HCT116 (cell line): ENCODE measurements around the gene PDHB. TPM values are rescaled to one million over a fixed set of nuclear protein-coding genes. Genes with fewer than 3 reads are reported as not detected.

Experiments used
- ATAC-seq: fragments of 200-7000 bp; cut with Tn5 transposase; 2 replicates; pipeline ENCODE4 v1.9.1; 2020; ENCODE audit warnings: mild to moderate bottlenecking, moderate library complexity
- BruUV-seq: library from RNA; stranded (reverse); fragments of 400-500 nt; replicated peaks from 2 replicates; lab custom pipeline; 2021; lab: Mats Ljungman, UMichigan
- CTCF ChIA-PET: fragments of 300-600 bp; sonication (Branson Sonifier 250); formaldehyde crosslinking; loops from one replicate; lab custom pipeline; 2021; ENCODE audit warnings: antibody characterized with exemption; lab: Charles Lee
- POLR2A ChIA-PET: fragments of 300-600, 350-600 bp; sonication (Branson Sonifier 250); formaldehyde crosslinking; loops from one replicate; lab custom pipeline; 2021; ENCODE audit warnings: antibody characterized with exemption; lab: Charles Lee
- RAD21 ChIA-PET, 2 experiments: fragments of 300-600 bp; sonication (Branson Sonifier 250); formaldehyde crosslinking; loops; one replicate each; lab custom pipeline; 2023; ENCODE audit warnings: low total read pairs in 2 of 2; ENCODE audit not compliant: uncharacterized antibody in 2 of 2, unreplicated experiment in 2 of 2, low non-redundant PET in 1 of 2; lab: Charles Lee
- DNase-seq: peaks from one replicate; pipeline ENCODE4 v3.0.0-alpha.2; 2010; ENCODE audit warnings: low read depth, low spot score
- H2AFZ ChIP-seq: fragments of 200-600 bp; shearing (Covaris generic), sonication (generic); 2 replicates; pipeline ENCODE4 v1.6.1; 2017; ENCODE audit warnings: low read depth, mixed run types, mixed read lengths, antibody characterized with exemption, low read length; ENCODE audit not compliant: poor library complexity, severe bottlenecking
- H3K27ac ChIP-seq: 2 replicates; pipeline ENCODE4 v1.5.1; 2012; ENCODE audit warnings: low read depth, low read length
- H3K27me3 ChIP-seq: fragments of 200-600 bp; sonication (generic); 2 replicates; pipeline ENCODE4 v1.6.1; 2016; ENCODE audit warnings: mixed run types, low read length, mixed read lengths; ENCODE audit not compliant: insufficient read depth
- H3K36me3 ChIP-seq, 2 experiments: fragments of 200-500 bp in 1 of 2; fragments of 200-600 bp in 1 of 2; sonication (Bioruptor generic) in 1 of 2; sonication (generic) in 1 of 2; 2 replicates each; pipeline versions ENCODE4 v1.5.1 to v1.6.1; 2014 to 2016; ENCODE audit warnings: low read length in 2 of 2, inconsistent platforms in 1 of 2, mixed read lengths in 1 of 2, mixed run types in 1 of 2; ENCODE audit not compliant: insufficient read depth in 2 of 2, control insufficient read depth in 1 of 2
- H3K4me1 ChIP-seq, 2 experiments: fragments of 200-600 bp in 1 of 2; sonication (generic) in 1 of 2; 2 replicates each; pipeline versions ENCODE4 v1.5.1 to v1.6.1; 2012 to 2017; ENCODE audit warnings: low read length in 2 of 2, inconsistent platforms in 1 of 2, mild to moderate bottlenecking in 1 of 2, mixed read lengths in 1 of 2, mixed run types in 1 of 2, moderate library complexity in 1 of 2; ENCODE audit not compliant: insufficient read depth in 2 of 2, control insufficient read depth in 1 of 2
- H3K4me2 ChIP-seq: fragments of 200-600 bp; sonication (generic); 2 replicates; pipeline ENCODE4 v1.6.1; 2017; ENCODE audit warnings: mixed run types, low read length, mixed read lengths
- H3K4me3 ChIP-seq, 2 experiments: fragments of 200-600 bp in 1 of 2; sonication (generic) in 1 of 2; replicated peaks in 1 of 2; 2 replicates each; pipeline ENCODE4 v1.5.1; 2011 to 2016; ENCODE audit warnings: low read length in 2 of 2, control low read depth in 1 of 2, low read depth in 1 of 2, mild to moderate bottlenecking in 1 of 2, mixed read lengths in 1 of 2, mixed run types in 1 of 2
- H3K79me2 ChIP-seq: fragments of 200-600 bp; sonication (generic); 2 replicates; pipeline ENCODE4 v1.6.1; 2017; ENCODE audit warnings: mild to moderate bottlenecking, mixed run types, low read length, moderate library complexity, mixed read lengths; ENCODE audit not compliant: insufficient read depth
- H3K9ac ChIP-seq: fragments of 200-600 bp; sonication (generic); 2 replicates; pipeline ENCODE4 v1.6.1; 2016; ENCODE audit warnings: low read length, mixed read lengths
- H3K9me2 ChIP-seq: fragments of 200-600 bp; sonication (generic), shearing (Covaris generic); 2 replicates; pipeline ENCODE4 v1.6.1; 2017; ENCODE audit warnings: mixed run types, mild to moderate bottlenecking, moderate library complexity; ENCODE audit not compliant: insufficient read depth
- H3K9me3 ChIP-seq, 2 experiments: fragments of 200-500 bp in 1 of 2; fragments of 200-600 bp in 1 of 2; sonication (Bioruptor generic) in 1 of 2; sonication (generic) in 1 of 2; 2 replicates each; pipeline ENCODE4 v1.6.1; 2014 to 2017; ENCODE audit warnings: low read length in 2 of 2, mixed read lengths in 2 of 2, inconsistent platforms in 1 of 2, low read depth in 1 of 2, mild to moderate bottlenecking in 1 of 2, mixed run types in 1 of 2, moderate library complexity in 1 of 2; ENCODE audit not compliant: control insufficient read depth in 1 of 2, insufficient read depth in 1 of 2
- H4K20me1 ChIP-seq: fragments of 200-600 bp; sonication (generic), shearing (Covaris generic); 2 replicates; pipeline ENCODE4 v1.6.1; 2017; ENCODE audit warnings: mixed run types, mild to moderate bottlenecking, moderate library complexity; ENCODE audit not compliant: insufficient read depth
- CEBPB ChIP-seq: IDR thresholded peaks from 2 replicates; pipeline ENCODE4 v1.6.1; 2012; ENCODE audit warnings: low read depth
- CTCF ChIP-seq, 3 experiments: fragments of 200-600 bp in 1 of 3; sonication (generic) in 1 of 3; IDR thresholded peaks in 2 of 3; conservative IDR thresholded peaks in 1 of 3; 2 replicates each; pipeline ENCODE4 v1.5.1; 2012 to 2017; ENCODE audit warnings: low read depth in 2 of 3, low read length in 2 of 3, antibody characterized with exemption in 1 of 3, borderline replicate concordance in 1 of 3, control low read depth in 1 of 3, mild to moderate bottlenecking in 1 of 3, mixed read lengths in 1 of 3, mixed run types in 1 of 3, moderate library complexity in 1 of 3; ENCODE audit not compliant: insufficient read depth in 1 of 3
- EGR1 ChIP-seq: IDR thresholded peaks from 2 replicates; pipeline ENCODE4 v1.6.1; 2012; ENCODE audit warnings: low read depth
- ELF1 ChIP-seq: IDR thresholded peaks from 2 replicates; pipeline ENCODE4 v1.6.1; 2012; ENCODE audit warnings: low read depth, borderline replicate concordance
- EZH2 ChIP-seq: fragments of 200-600 bp; sonication (generic); IDR thresholded peaks from 2 replicates; pipeline ENCODE4 v1.6.1; 2017; ENCODE audit warnings: antibody characterized with exemption, mixed run types
- EZH2phosphoT487 ChIP-seq: fragments of 200-600 bp; IDR thresholded peaks from 2 replicates; pipeline ENCODE4 v1.6.1; 2018; ENCODE audit warnings: antibody characterized with exemption, borderline replicate concordance
- FOSL1 ChIP-seq: IDR thresholded peaks from 2 replicates; pipeline ENCODE4 v1.6.1; 2012; ENCODE audit warnings: low read depth
- JUND ChIP-seq: IDR thresholded peaks from 2 replicates; pipeline ENCODE4 v1.6.1; 2012
- POLR2A ChIP-seq: IDR thresholded peaks from 2 replicates; pipeline ENCODE4 v1.7.0; 2011; ENCODE audit warnings: borderline replicate concordance; ENCODE audit not compliant: insufficient read depth, insufficient read length; ENCODE audit errors: extremely low read depth
- RAD21 ChIP-seq: IDR thresholded peaks from 2 replicates; pipeline ENCODE4 v1.6.1; 2012; ENCODE audit warnings: low read depth, mild to moderate bottlenecking
- SIN3A ChIP-seq: IDR thresholded peaks from 2 replicates; pipeline ENCODE4 v1.6.1; 2012; ENCODE audit warnings: low read depth
- SP1 ChIP-seq: IDR thresholded peaks from 2 replicates; pipeline ENCODE4 v1.6.1; 2012; ENCODE audit warnings: low read depth
- SRF ChIP-seq: IDR thresholded peaks from 2 replicates; pipeline ENCODE4 v1.6.1; 2012; ENCODE audit warnings: low read depth
- TCF7L2 ChIP-seq: IDR thresholded peaks from 2 replicates; pipeline ENCODE4 v1.7.0; 2011; ENCODE audit warnings: borderline replicate concordance, inconsistent platforms; ENCODE audit not compliant: insufficient read depth, insufficient read length; ENCODE audit errors: extremely low read depth
- YY1 ChIP-seq: IDR thresholded peaks from 2 replicates; pipeline ENCODE4 v1.6.1; 2011; ENCODE audit warnings: low read length, low read depth, moderate library complexity, mild to moderate bottlenecking; ENCODE audit not compliant: insufficient replicate concordance; ENCODE audit errors: extremely low read depth
- ZBTB33 ChIP-seq: IDR thresholded peaks from 2 replicates; pipeline ENCODE4 v1.6.1; 2011; ENCODE audit warnings: mild to moderate bottlenecking, low read length, moderate library complexity; ENCODE audit not compliant: insufficient replicate concordance; ENCODE audit errors: extremely low read depth
- ZFX ChIP-seq: fragments of 450-650 bp; IDR thresholded peaks from 2 replicates; pipeline ENCODE4 v1.6.1; 2017
- intact Hi-C: fragments of 100-400 bp; cut with micrococcal nuclease; formaldehyde crosslinking; loops from 2 replicates; pipeline ENCODE4 v1.10.0; 2022
- total RNA-seq: library from RNA; stranded (reverse); gene quantifications from one replicate; pipeline ENCODE4 v1.2.1, GENCODE V29; 2021; ENCODE audit not compliant: unreplicated experiment
- TF ChIP-seq, protein P1 (sequence below): IDR thresholded peaks from 2 replicates; pipeline ENCODE4 v1.6.1; 2012
- TF ChIP-seq, protein P2 (sequence below): IDR thresholded peaks from 2 replicates; pipeline ENCODE4 v1.6.1; 2012; ENCODE audit warnings: low read depth

The PDHB gene
- total RNA-seq, 1 experiment from 2014 or later = 60.2 TPM

DNA sequence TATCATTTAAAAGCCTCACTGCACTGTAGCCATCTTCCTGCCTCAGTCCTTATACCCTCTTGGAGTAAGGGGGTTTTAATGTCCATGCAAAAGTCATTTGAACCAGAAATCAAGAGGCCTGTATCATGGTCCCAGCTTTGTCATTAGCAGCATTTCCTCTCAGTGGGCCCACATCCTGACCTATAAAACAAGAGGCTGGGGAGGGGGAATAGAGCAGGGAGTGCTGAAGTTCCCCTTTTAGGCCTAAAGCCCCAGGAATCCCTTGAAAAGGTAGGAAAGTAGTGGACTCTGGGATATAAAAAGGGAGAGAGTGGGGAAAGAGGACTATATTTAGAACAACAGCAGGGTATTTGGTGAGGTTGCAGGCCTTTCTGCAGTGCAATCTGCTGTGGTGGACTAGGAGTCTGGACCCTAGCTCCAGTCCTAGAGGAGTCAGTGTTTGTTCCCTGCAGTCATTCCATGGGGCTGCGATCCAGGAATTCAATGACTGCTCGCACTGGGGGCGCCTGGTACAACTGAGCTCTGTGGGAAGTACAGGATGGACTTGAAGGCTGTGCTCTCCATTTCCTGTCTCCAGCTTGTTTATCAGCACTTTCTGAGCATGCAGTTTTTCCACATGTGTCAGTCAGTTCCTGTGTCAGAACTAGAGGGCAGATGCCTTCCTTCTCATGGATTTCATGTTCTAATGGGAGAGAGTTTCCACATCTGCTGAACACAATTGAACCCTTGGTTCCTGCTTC, 46.8 kb downstream of the PDHB start:
- H2AFZ ChIP-seq = no peak overlapping the region
- ChIA-PET CTCF (no interaction called here), POLR2A (no interaction called here), RAD21 (no interaction called here)
- no peak overlapping the region for H3K4me3 ChIP-seq
- H3K9ac ChIP-seq = no peak overlapping the region
- ATAC-seq (no peak), DNase-seq (no peak)
- H3K36me3 ChIP-seq = no peaks in the 10 kb centered on the region
- H3K4me2 ChIP-seq = no peak overlapping the region
- no peaks in the 10 kb centered on the region for H3K9me3 ChIP-seq
- H3K79me2 ChIP-seq = no peaks in the 10 kb centered on the region
- TF ChIP-seq, protein P1, sequence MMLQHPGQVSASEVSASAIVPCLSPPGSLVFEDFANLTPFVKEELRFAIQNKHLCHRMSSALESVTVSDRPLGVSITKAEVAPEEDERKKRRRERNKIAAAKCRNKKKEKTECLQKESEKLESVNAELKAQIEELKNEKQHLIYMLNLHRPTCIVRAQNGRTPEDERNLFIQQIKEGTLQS = no peak
- no peak for TF ChIP-seq FOSL1
- TF ChIP-seq, protein P2, sequence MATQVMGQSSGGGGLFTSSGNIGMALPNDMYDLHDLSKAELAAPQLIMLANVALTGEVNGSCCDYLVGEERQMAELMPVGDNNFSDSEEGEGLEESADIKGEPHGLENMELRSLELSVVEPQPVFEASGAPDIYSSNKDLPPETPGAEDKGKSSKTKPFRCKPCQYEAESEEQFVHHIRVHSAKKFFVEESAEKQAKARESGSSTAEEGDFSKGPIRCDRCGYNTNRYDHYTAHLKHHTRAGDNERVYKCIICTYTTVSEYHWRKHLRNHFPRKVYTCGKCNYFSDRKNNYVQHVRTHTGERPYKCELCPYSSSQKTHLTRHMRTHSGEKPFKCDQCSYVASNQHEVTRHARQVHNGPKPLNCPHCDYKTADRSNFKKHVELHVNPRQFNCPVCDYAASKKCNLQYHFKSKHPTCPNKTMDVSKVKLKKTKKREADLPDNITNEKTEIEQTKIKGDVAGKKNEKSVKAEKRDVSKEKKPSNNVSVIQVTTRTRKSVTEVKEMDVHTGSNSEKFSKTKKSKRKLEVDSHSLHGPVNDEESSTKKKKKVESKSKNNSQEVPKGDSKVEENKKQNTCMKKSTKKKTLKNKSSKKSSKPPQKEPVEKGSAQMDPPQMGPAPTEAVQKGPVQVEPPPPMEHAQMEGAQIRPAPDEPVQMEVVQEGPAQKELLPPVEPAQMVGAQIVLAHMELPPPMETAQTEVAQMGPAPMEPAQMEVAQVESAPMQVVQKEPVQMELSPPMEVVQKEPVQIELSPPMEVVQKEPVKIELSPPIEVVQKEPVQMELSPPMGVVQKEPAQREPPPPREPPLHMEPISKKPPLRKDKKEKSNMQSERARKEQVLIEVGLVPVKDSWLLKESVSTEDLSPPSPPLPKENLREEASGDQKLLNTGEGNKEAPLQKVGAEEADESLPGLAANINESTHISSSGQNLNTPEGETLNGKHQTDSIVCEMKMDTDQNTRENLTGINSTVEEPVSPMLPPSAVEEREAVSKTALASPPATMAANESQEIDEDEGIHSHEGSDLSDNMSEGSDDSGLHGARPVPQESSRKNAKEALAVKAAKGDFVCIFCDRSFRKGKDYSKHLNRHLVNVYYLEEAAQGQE = no peak
- TF ChIP-seq SRF = no peak
- no peak for TF ChIP-seq ELF1
- no peak for TF ChIP-seq POLR2A
- no peak for TF ChIP-seq SP1
- TF ChIP-seq ZBTB33 = no peak
- TF ChIP-seq RAD21 = no peak
- TF ChIP-seq EGR1 = no peak
- TF ChIP-seq EZH2phosphoT487 = no peak
- TF ChIP-seq SIN3A = no peak
- TF ChIP-seq TCF7L2 = no peak
- no peak for TF ChIP-seq YY1
- TF ChIP-seq CEBPB = no peak
- no peak for TF ChIP-seq ZFX
- TF ChIP-seq JUND = no peak
- TF ChIP-seq EZH2 = no peak
- TF ChIP-seq CTCF (IDR thresholded peaks at IDR 0.05 in 2 of 3, conservative IDR thresholded peaks at IDR 0.05 in 1 of 3; ENCODE audit: borderline replicate concordance in 1 of 3, insufficient read depth in 1 of 3, low read depth in 2 of 3, low read length in 2 of 3) = no peak
- BruUV-seq = no TSS peak
- H3K27ac ChIP-seq = no peak overlapping the region
- H3K4me1 ChIP-seq = peaks cover 5 to 17% of the 10 kb centered on the region in 2 experiments
- H3K27me3 ChIP-seq = no peaks in the 10 kb centered on the region
- intact Hi-C loops = no loop called here
- H3K9me2 ChIP-seq = no peaks in the 10 kb centered on the region
- H4K20me1 ChIP-seq = no peaks in the 10 kb centered on the region
